MM.1S (cell line): ENCODE measurements around the gene PPP2R5C.

Source experiments
- CTCF ChIP-seq: fragments of 300-600 bp; sonication (generic); IDR thresholded peaks from 2 replicates; pipeline ENCODE4 v1.5.1; 2016; ENCODE audit warnings: antibody characterized with exemption, low read length, mixed read lengths
- EZH2 ChIP-seq: fragments of 300-600 bp; sonication (generic); optimal IDR thresholded peaks from 2 replicates; pipeline ENCODE3; 2017; ENCODE audit warnings: low read depth, mild to moderate bottlenecking, antibody characterized with exemption, low read length, mixed read lengths

GRCh38 chr14:101891471-101891870 lies 130.0 kb downstream of the PPP2R5C start:
- TF ChIP-seq CTCF: no peak
- no peak for TF ChIP-seq EZH2
